ENCODE results near the gene FXYD6.

Gene FXYD6

DNA sequence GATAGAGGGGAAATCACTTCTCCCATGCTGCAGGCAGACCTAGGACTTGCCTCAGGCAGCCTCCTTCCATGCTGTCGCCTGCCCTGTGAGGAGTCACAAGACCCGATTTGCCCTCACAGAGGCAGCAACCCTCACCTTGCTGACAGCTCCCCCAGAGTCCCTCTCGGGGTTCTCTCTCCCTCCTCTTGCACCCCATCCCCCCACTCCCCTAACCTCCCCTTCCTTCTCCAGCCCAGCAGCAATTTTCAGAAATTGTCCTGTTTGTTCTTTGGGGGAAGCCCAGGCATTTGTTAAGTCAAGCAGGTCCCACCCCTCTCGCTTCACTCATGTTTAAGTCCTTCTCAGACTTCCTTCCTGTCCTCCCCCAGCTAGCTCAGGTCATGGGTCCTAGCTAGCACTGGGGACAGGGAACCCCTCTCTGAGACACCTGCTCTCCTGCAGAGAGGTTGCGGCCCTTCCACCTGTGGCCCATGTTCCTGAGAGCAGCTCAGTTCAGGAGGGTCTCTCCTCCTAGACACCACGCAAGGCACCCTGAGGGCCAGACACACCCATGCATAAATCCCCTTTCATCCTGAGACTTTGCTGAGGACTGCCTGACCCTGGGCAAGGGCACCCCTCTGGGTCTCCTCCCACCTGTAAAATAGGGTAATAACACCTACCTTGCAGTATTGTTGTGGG lies 45.6 kb downstream of the FXYD6 start:
- no peak for DNase-seq

DNA sequence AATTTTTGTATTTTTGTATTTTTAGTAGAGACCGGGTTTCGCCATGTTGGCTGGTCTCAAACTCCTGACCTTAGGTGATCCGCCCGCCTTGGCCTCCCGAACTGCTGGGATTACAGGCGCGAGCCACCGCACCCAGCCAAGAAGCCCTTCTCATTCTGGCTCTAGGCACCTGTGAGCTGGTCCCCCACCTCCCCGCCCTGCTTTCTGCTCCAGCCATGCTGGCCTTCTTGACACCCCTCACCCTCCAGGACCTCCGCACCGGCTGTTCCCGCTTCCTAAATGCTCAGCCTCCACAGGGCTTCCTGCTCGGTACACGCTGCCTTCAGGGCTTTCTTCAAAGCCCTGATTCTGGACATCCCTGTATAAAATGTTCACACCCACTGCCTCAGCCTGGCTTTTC lies 46.4 kb downstream of the FXYD6 start:
- DNase-seq, result no peak

DNA sequence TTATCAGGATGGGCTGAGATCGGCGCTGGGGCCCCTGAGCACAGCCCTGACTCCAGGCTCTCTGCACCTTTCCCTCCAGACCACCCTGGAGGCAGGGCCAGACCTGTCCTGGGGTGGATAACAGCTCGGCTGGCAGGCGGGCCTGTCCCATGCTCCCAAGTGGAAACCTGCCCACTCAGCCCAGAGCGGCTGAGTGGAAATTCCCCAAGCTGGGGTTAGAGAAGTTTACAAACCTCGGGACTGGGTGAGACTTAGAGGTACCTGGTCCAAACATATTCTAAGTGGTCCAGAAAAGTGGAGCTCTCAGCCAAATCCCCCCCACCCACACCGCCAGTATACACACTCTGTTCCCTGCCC lies 47.1 kb downstream of the FXYD6 start:
- no peak for DNase-seq

- no peak for DNase-seq
These were observed 47.7 kb downstream of the FXYD6 start for GRCh38 chr11:117828611-117829368.

DNA sequence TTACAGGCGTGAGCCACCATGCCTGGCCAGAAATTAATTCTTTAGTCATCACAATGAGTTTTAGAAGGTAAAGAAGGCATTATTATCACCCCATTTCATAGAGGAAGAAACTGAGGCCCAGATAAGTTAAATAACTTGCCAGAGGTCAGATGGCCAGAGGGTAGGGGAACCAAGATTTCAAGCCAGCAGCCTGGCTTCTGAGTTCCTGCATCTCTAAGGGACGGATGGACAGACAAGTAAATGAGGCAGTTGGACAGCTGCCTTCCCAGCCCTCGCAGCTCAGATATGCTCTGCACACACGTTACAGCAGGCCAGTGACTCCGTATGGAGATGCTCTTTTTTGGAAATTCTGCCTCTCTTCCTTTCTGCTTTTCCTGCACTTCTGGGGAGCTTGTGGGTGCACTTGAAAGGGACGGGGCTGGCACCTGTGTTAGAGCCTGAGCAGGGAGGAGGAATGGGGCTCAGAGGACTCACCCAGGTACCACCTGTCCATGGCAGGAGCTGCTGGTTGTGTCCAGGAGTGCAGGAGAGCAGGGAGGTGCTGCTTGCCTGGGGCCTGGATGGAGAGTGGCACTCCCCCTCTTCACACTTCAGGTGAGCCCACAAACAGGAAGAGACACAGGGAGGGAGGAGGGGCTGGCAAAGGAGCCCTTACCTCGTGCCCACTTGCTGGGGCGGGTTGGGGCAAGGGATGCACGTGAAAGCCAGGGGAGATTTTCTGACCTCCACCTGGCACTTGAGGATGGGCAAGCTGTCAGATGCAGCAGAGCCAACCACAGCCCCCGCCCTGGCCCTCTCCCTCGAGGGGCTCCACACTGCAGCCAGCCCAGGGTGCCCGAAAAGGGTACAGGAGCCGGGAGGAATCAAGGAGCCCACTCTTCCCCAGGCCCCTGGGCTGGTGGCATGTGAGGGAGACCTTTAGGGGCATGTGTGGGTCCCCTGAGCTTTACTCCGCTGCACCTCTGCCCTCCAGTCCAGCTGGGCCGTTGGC lies 48.6 kb downstream of the FXYD6 start:
- no peak for DNase-seq

- DNase-seq, result no peak
These were observed 49.6 kb downstream of the FXYD6 start for GRCh38 chr11:117826832-117827231.

GRCh38 chr11:117826190-117826570 lies 50.3 kb downstream of the FXYD6 start:
- no peak for DNase-seq

- DNase-seq, result no peak
These were observed 50.8 kb downstream of the FXYD6 start for GRCh38 chr11:117825538-117826189.

- no peak for DNase-seq
These were observed 51.6 kb downstream of the FXYD6 start, which contains the start of gene FXYD2 for GRCh38 chr11:117824571-117825537. FXYD2 (minus strand) TSS chr11:117824744; CDS start chr11:117824678, 66 bp downstream.

GRCh38 chr11:117823946-117824420 lies 52.5 kb downstream of the FXYD6 start:
- DNase-seq, result no peak

DNA sequence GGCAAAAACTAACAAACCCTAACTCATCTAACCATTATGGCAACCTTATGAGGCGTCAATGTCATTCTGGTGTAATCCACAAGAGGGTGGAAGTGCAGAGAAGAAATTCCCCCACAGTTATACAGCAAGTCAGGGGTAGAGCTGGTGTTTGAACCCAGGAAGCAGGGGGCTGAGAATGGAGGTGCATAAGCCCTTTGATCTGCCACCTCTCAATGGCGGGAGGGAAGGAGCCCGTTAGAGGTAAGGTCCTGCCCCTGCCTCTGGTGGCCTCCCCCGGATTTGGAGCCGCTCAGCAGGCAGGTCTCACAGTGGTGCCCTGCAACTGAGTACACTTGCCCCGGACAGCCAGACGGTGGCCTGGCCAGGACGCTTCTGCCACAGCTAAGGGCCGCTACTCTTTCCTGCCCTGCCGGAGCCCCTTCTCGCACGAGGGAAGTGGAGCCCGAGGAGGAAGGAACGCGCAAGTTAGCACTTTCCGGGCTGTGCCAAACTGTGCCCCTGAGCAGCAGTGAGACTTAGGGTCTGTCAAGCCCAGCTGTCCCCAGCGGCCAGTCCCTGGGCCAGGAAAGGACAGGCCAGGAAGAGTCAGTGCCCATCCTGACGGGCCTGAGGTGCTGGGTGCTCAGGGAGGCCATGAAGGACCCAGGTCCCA lies 53.0 kb downstream of the FXYD6 start:
- no peak for DNase-seq

GRCh38 chr11:117822074-117823033 lies 54.1 kb downstream of the FXYD6 start:
- no peak for DNase-seq

DNA sequence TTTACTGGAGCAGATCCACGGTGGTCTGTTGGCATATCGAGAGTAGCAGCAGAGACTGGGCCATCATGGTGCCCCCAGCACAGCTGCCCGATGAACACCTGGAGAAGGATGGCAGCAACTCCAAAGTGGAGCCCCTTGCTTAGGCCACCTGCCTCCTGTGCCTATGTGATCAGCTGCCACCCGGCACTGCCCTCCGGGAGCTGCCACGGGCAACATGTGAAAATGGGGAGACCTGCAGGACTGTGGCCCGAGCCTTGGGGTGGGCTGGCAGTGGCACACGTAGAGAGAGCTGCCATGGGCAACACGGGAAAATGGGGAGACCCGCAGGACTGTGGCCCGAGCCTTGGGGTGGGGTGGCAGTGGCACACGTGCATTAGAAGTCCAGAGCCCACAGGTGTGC lies 55.0 kb downstream of the FXYD6 start:
- DNase-seq, result no peak

GRCh38 chr11:117820516-117820915 lies 55.9 kb downstream of the FXYD6 start:
- no peak for DNase-seq

DNA sequence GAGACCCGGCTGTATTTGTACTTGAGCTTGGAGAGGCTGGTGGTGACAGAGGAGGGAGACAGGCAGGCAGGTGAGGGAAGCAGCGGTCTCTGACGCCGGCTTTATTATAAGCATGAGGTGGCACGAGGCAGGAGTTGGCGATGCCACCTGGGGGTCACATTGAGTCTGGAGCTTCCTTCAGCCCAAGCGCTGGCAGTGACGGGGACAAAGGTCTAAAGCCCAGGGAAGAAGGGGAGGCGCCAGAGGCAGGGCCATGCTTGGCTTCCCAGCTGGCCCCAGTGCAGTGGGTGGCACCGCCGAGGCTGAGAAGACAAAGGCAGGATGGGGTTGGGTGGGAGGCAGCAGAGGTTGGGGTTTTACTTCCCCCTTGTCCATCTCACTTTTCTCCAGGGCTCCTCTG lies 56.4 kb downstream of the FXYD6 start:
- no peak for DNase-seq

DNA sequence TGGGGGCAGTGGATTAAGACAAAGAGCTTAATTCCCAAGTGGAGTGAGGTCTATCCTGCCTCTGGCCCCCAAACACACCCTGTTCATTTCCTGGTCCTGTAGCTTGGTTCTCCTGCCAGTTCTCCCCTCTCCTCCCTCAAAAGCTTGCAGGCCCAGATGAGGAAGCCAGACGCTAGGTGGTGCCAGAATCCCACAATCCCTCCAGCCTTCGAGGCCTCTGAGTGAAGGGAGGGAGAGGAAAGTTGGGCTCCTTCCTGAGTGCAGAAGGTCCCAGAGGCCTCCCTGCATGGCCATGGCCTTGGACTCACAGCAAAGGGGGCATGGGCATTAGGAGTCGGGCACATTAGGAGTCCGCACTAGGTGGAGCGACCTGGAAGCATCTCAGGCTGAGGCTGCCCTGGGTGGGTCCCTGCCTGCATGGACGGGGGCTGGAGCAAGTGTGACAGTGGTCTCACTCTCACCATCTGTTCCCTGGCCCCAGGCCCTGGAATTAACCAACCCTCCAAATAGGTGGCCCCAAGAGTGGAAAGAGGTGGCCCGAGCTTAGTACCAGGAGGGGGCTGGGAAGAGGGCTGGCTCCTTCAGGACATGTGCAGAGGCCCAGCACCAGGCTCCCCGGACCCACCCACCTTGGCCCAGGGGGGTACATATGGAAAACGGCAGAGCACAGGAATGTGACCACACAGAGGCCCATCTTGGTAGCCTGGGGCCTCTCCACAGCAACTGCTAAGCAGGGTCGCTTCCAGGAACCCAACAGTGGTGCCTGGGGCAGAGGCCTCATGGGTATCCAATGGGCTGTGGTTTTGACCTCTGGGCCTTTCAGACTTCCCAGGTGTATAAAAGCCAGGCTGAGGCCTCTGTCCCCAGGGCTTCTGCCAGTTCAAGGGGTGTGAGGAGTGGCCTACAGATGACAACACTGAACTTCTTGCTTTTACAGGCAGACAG lies 57.1 kb downstream of the FXYD6 start:
- peak; percentile 72 for DNase-seq

- DNase-seq, result no peak
These were observed 58.2 kb downstream of the FXYD6 start for GRCh38 chr11:117818041-117818873.
